ENCODE data around the gene HSP90B1. TPM values are rescaled to one million over a fixed set of nuclear protein-coding genes. Genes with fewer than 3 reads are reported as not detected.

Gene HSP90B1
- total and polyA plus RNA-seq, 9 of the 15 experiments (the other 6 are each of a cell fraction or from before 2014, with no cell fraction given), result 196 to 719 (median 557) TPM

GRCh38 chr12:103965590-103966504 is 35.6 kb downstream of the HSP90B1 start, which contains the start of gene TDG (continued):
- TF ChIP-seq IRF9 (tag; IDR thresholded peaks at IDR 0.05) (no peak), FOXJ3 (CRISPR knock-in tag; IDR thresholded peaks at IDR 0.05) (no peak), TAF7 (tag; IDR thresholded peaks at IDR 0.05) (peak; percentile 69), ZNF232 (CRISPR knock-in tag; IDR thresholded peaks at IDR 0.05) (no peak; the same call in 1 of the 2 replicates), PHF21A (IDR thresholded peaks at IDR 0.05; ENCODE audit: borderline replicate concordance, low read depth) (0 out of 2 replicates have a peak, but pooled peaks have one; percentile 5), NFE2 (IDR thresholded peaks at IDR 0.05; ENCODE audit: low read depth) (0 out of 2 replicates have a peak, but pooled peaks have one; percentile 17), ZNF518B (CRISPR knock-in tag; IDR thresholded peaks at IDR 0.05) (no peak), ZNF76 (CRISPR knock-in tag; IDR thresholded peaks at IDR 0.05; ENCODE audit: borderline replicate concordance) (peak; percentile 91; the same call in 1 of the 2 replicates), SRSF1 (IDR thresholded peaks at IDR 0.05; ENCODE audit: low read depth, low read length) (no peak), SREBF1 (IDR thresholded peaks at IDR 0.05; ENCODE audit: borderline replicate concordance, low read depth, low read length) (0 out of 2 replicates have a peak, but pooled peaks have one; percentile 44), TCF3 (CRISPR knock-in tag; IDR thresholded peaks at IDR 0.05) (no peak), MAX (CRISPR knock-in tag; IDR thresholded peaks at IDR 0.05) (peak; percentile 93), DPF2 (IDR thresholded peaks at IDR 0.05) (no peak), SRSF3 (IDR thresholded peaks at IDR 0.05; ENCODE audit: insufficient read depth, low read length) (no peak), PRPF4 (IDR thresholded peaks at IDR 0.05; ENCODE audit: insufficient read depth, low read depth, low read length, poor library complexity, severe bottlenecking) (no peak), ETV6 (IDR thresholded peaks at IDR 0.05; ENCODE audit: borderline replicate concordance in 1 of 2, low read depth in 2 of 2, low read length in 1 of 2) (no peak), ETV6 (CRISPR knock-in tag; IDR thresholded peaks at IDR 0.05; ENCODE audit: borderline replicate concordance) (no peak; the same call in 1 of the 2 replicates), TSC22D4 (tag; IDR thresholded peaks at IDR 0.05) (no peak), ZNF354B (CRISPR knock-in tag; IDR thresholded peaks at IDR 0.05) (no peak), ZFP36 (IDR thresholded peaks at IDR 0.05; ENCODE audit: low read depth, low read length, partially characterized antibody) (no peak), FOXJ2 (tag; IDR thresholded peaks at IDR 0.05) (no peak)

All from K562 (cell line).